HUDEP-2 (cell line): Measurements from ENCODE around the gene ZBTB17.
A peak's percentile ranks its signal among the peaks of the same experiment; 100 is the strongest.
"Not testable (repeated sequence)": the region's sequence is repeated elsewhere in the genome, so short reads cannot be mapped to it uniquely, and the experiment has no call there.

Experiments used
- DNase-seq, 76 experiments: peaks; one replicate each; lab custom pipeline; 2025; ENCODE audit not compliant: unreplicated experiment in 76 of 76; lab: John Stamatoyannopoulos, UW

Gene ZBTB17

GRCh38 chr1:16012590-16013219 is 36.8 kb upstream of the ZBTB17 start:
- peak in 23 of 76 experiments; percentile 9 to 51 (median 27) for DNase-seq

- no peak for DNase-seq
Measured at GRCh38 chr1:16011936-16012589, 36.2 kb upstream of the ZBTB17 start.

GRCh38 chr1:16010837-16011236 is 34.9 kb upstream of the ZBTB17 start:
- DNase-seq: no peak

- DNase-seq: no peak
Measured at GRCh38 chr1:16009678-16010077, 33.8 kb upstream of the ZBTB17 start.

- DNase-seq: peak in 57 of 76 experiments; percentile 10 to 75 (median 44)
Measured at GRCh38 chr1:16009030-16009460, 33.1 kb upstream of the ZBTB17 start.

GRCh38 chr1:16007671-16008341 is 31.9 kb upstream of the ZBTB17 start:
- DNase-seq: no peak

GRCh38 chr1:16006552-16007485 is 30.9 kb upstream of the ZBTB17 start:
- peak in 11 of 76 experiments; percentile 2 to 47 (median 17) for DNase-seq

- DNase-seq: no peak
Measured at GRCh38 chr1:16006010-16006409, 30.1 kb upstream of the ZBTB17 start.

- no peak for DNase-seq
Measured at GRCh38 chr1:16005597-16005996, 29.7 kb upstream of the ZBTB17 start.

GRCh38 chr1:16001274-16001673 is 25.4 kb upstream of the ZBTB17 start:
- not testable (repeated sequence) for DNase-seq

- DNase-seq: no peak
Measured at GRCh38 chr1:15998929-15999328, 23.0 kb upstream of the ZBTB17 start.

GRCh38 chr1:15997637-15998280 is 21.9 kb upstream of the ZBTB17 start:
- DNase-seq: no peak

GRCh38 chr1:15997076-15997585 is 21.2 kb upstream of the ZBTB17 start:
- no peak for DNase-seq

- peak in 39 of 76 experiments; percentile 1 to 58 (median 28) for DNase-seq
Measured at GRCh38 chr1:15994590-15995351, 18.9 kb upstream of the ZBTB17 start.

GRCh38 chr1:15994081-15994480 is 18.2 kb upstream of the ZBTB17 start:
- no peak for DNase-seq

GRCh38 chr1:15993666-15994065 is 17.8 kb upstream of the ZBTB17 start:
- no peak for DNase-seq

- DNase-seq: no peak
Measured at GRCh38 chr1:15992582-15993500, 16.9 kb upstream of the ZBTB17 start.

- DNase-seq: no peak
Measured at GRCh38 chr1:15992187-15992553, 16.3 kb upstream of the ZBTB17 start.
